ENCODE measurements around the gene CXCL8. TPM values are rescaled to one million over a fixed set of nuclear protein-coding genes. Genes with fewer than 3 reads are reported as not detected.

Gene CXCL8
- total RNA-seq, 1 donor, result 294 TPM

- TF ChIP-seq CTCF (IDR thresholded peaks at IDR 0.05; ENCODE audit: insufficient read depth, low read depth, low read length), result no peak
- no peak overlapping the region for H3K4me3 ChIP-seq (ENCODE audit: low read depth, low read length)
- DNase-seq (ENCODE audit: low read depth), result no peak
Measured at GRCh38 chr4:73750730-73751129, 10.4 kb downstream of the CXCL8 start.

GRCh38 chr4:73751166-73751565 lies 10.8 kb downstream of the CXCL8 start:
- H3K4me3 ChIP-seq (ENCODE audit: low read depth, low read length), result no peak overlapping the region
- DNase-seq (ENCODE audit: low read depth), result no peak
- no peak for TF ChIP-seq CTCF (IDR thresholded peaks at IDR 0.05; ENCODE audit: insufficient read depth, low read depth, low read length)

- no peak overlapping the region for H3K4me3 ChIP-seq (ENCODE audit: low read depth, low read length)
- no peak for TF ChIP-seq CTCF (IDR thresholded peaks at IDR 0.05; ENCODE audit: insufficient read depth, low read depth, low read length)
- no peak for DNase-seq (ENCODE audit: low read depth)
Measured at GRCh38 chr4:73751830-73752229, 11.5 kb downstream of the CXCL8 start.

GRCh38 chr4:73752424-73752823 lies 12.1 kb downstream of the CXCL8 start:
- DNase-seq (ENCODE audit: low read depth), result no peak
- no peak for TF ChIP-seq CTCF (IDR thresholded peaks at IDR 0.05; ENCODE audit: insufficient read depth, low read depth, low read length)
- no peak overlapping the region for H3K4me3 ChIP-seq (ENCODE audit: low read depth, low read length)

- H3K4me3 ChIP-seq (ENCODE audit: low read depth, low read length), result no peak overlapping the region
- DNase-seq (ENCODE audit: low read depth), result no peak
- TF ChIP-seq CTCF (IDR thresholded peaks at IDR 0.05; ENCODE audit: insufficient read depth, low read depth, low read length), result no peak
Measured at GRCh38 chr4:73753215-73753614, 12.8 kb downstream of the CXCL8 start.

GRCh38 chr4:73754934-73755333 lies 14.6 kb downstream of the CXCL8 start:
- TF ChIP-seq CTCF (IDR thresholded peaks at IDR 0.05; ENCODE audit: insufficient read depth, low read depth, low read length), result no peak
- H3K4me3 ChIP-seq (ENCODE audit: low read depth, low read length), result no peak overlapping the region
- DNase-seq (ENCODE audit: low read depth), result no peak

GRCh38 chr4:73759357-73759756 lies 19.0 kb downstream of the CXCL8 start:
- no peak for DNase-seq (ENCODE audit: low read depth)
- TF ChIP-seq CTCF (IDR thresholded peaks at IDR 0.05; ENCODE audit: insufficient read depth, low read depth, low read length), result no peak
- H3K4me3 ChIP-seq (ENCODE audit: low read depth, low read length), result no peak overlapping the region

Measured in fibroblast of villous mesenchyme (primary cell).